Measurements from ENCODE around the gene PPP1R37.

GRCh38 chr19:45097450-45097775, 4.4 kb downstream of the PPP1R37 start:
- TF ChIP-seq POLR2A (IDR thresholded peaks at IDR 0.05) (no peak), CTCF (IDR thresholded peaks at IDR 0.05) (no peak), EP300 (IDR thresholded peaks at IDR 0.05) (no peak)

All from tibial nerve (tissue), 4 donors.